ENCODE measurements around the gene STRIT1. TPM values are rescaled to one million over a fixed set of nuclear protein-coding genes. Genes with fewer than 3 reads are reported as not detected.

Gene STRIT1
- total RNA-seq, 1 experiment from 2014 or later = not detected

DNA sequence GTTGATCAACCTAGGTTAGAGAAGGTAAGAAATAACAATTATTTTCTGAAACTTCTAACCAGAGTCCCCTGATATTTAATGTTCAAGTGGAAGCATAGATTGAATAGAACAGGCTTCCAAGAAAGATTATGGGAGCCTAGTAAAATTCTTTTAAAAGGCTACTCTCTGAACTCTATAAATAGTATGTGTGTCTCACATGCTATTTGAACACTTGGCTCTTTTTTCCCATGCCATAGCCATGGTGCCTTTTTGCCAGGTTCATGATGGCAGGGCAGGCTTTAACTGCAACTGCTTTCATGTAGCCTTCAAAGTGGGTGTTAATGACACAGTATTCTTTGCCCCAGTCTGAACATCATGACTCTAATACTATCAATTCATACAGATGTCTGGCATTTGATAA, 22.9 kb upstream of the STRIT1 start:
- Histone ChIP-seq H3K9me3 (ENCODE audit: control insufficient read depth, insufficient read depth, low read depth, low read length) (no peaks in the 10 kb centered on the region), H3K27me3 (ENCODE audit: control insufficient read depth, insufficient read depth, low read length) (no peaks in the 10 kb centered on the region), H3K4me3 (ENCODE audit: low read depth in 2 of 2, low read length in 2 of 2) (no peak overlapping the region), H3K4me1 (ENCODE audit: control insufficient read depth, insufficient read depth, low read length) (no peaks in the 10 kb centered on the region), H3K36me3 (ENCODE audit: control insufficient read depth, insufficient read depth, low read length) (no peaks in the 10 kb centered on the region), H3K27ac (ENCODE audit: low read length) (no peak overlapping the region)
- BruUV-seq (replicated peaks) = no TSS peak
- no peak for ATAC-seq
- no peak for TF ChIP-seq CTCF (IDR thresholded peaks at IDR 0.05)
- no peak for TF ChIP-seq POLR2AphosphoS5 (IDR thresholded peaks at IDR 0.05; ENCODE audit: low read depth, low read length)
- no peak for TF ChIP-seq TCF7L2 (IDR thresholded peaks at IDR 0.05; ENCODE audit: low read depth, low read length)
- TF ChIP-seq SIN3A (IDR thresholded peaks at IDR 0.05; ENCODE audit: borderline replicate concordance, insufficient read depth, low read depth, low read length) = no peak
- TF ChIP-seq, protein P1, sequence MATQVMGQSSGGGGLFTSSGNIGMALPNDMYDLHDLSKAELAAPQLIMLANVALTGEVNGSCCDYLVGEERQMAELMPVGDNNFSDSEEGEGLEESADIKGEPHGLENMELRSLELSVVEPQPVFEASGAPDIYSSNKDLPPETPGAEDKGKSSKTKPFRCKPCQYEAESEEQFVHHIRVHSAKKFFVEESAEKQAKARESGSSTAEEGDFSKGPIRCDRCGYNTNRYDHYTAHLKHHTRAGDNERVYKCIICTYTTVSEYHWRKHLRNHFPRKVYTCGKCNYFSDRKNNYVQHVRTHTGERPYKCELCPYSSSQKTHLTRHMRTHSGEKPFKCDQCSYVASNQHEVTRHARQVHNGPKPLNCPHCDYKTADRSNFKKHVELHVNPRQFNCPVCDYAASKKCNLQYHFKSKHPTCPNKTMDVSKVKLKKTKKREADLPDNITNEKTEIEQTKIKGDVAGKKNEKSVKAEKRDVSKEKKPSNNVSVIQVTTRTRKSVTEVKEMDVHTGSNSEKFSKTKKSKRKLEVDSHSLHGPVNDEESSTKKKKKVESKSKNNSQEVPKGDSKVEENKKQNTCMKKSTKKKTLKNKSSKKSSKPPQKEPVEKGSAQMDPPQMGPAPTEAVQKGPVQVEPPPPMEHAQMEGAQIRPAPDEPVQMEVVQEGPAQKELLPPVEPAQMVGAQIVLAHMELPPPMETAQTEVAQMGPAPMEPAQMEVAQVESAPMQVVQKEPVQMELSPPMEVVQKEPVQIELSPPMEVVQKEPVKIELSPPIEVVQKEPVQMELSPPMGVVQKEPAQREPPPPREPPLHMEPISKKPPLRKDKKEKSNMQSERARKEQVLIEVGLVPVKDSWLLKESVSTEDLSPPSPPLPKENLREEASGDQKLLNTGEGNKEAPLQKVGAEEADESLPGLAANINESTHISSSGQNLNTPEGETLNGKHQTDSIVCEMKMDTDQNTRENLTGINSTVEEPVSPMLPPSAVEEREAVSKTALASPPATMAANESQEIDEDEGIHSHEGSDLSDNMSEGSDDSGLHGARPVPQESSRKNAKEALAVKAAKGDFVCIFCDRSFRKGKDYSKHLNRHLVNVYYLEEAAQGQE (IDR thresholded peaks at IDR 0.05; ENCODE audit: insufficient read depth in 1 of 2, low read depth in 2 of 2, low read length in 1 of 2) = no peak
- ChIA-PET CTCF (no interaction called here), POLR2A (no interaction called here)
- in situ Hi-C loops (cut with HindIII; ENCODE audit: low pct_unique_long_range_greater_than_20kb, low sequenced_read_pairs) (no loop called here), intact Hi-C loops (cut with micrococcal nuclease; ENCODE audit: unreplicated experiment) (no loop called here)
- no peak for DNase-seq (ENCODE audit: low read depth, low spot score)

GRCh38 chr3:155313916-155314315, 20.4 kb upstream of the STRIT1 start:
- CTCF ChIA-PET = no interaction called here
- no peak for DNase-seq (ENCODE audit: low read depth, low spot score)

More at GRCh38 chr3:155313916-155314315, 20.4 kb upstream of the STRIT1 start:
- TF ChIP-seq, protein P1 (IDR thresholded peaks at IDR 0.05; ENCODE audit: insufficient read depth in 1 of 2, low read depth in 2 of 2, low read length in 1 of 2) = no peak
- TF ChIP-seq TCF7L2 (IDR thresholded peaks at IDR 0.05; ENCODE audit: low read depth, low read length) (no peak), SIN3A (IDR thresholded peaks at IDR 0.05; ENCODE audit: borderline replicate concordance, insufficient read depth, low read depth, low read length) (no peak), POLR2AphosphoS5 (IDR thresholded peaks at IDR 0.05; ENCODE audit: low read depth, low read length) (no peak), CTCF (IDR thresholded peaks at IDR 0.05) (no peak)
- Histone ChIP-seq H3K4me3 (ENCODE audit: low read depth in 2 of 2, low read length in 2 of 2) (no peak overlapping the region), H3K9me3 (ENCODE audit: control insufficient read depth, insufficient read depth, low read depth, low read length) (no peaks in the 10 kb centered on the region), H3K27me3 (ENCODE audit: control insufficient read depth, insufficient read depth, low read length) (no peaks in the 10 kb centered on the region), H3K27ac (ENCODE audit: low read length) (no peak overlapping the region), H3K4me1 (ENCODE audit: control insufficient read depth, insufficient read depth, low read length) (no peaks in the 10 kb centered on the region), H3K36me3 (ENCODE audit: control insufficient read depth, insufficient read depth, low read length) (no peaks in the 10 kb centered on the region)
- intact Hi-C loops (cut with micrococcal nuclease; ENCODE audit: unreplicated experiment) (no loop called here), in situ Hi-C loops (cut with HindIII; ENCODE audit: low pct_unique_long_range_greater_than_20kb, low sequenced_read_pairs) (no loop called here)
- no TSS peak for BruUV-seq (replicated peaks)
- no peak for ATAC-seq
- POLR2A ChIA-PET = no interaction called here

Measured in Panc1 (cell line).